H1 (cell line): Measurements from ENCODE around the gene MGMT. TPM values are rescaled to one million over a fixed set of nuclear protein-coding genes. Genes with fewer than 3 reads are reported as not detected.

Experiments used
- CTCF ChIA-PET: fragments of 300-600 bp; sonication (Branson Sonifier 250); formaldehyde crosslinking; loops from one replicate; lab custom pipeline; 2021; ENCODE audit not compliant: partially characterized antibody; lab: Charles Lee
- POLR2A ChIA-PET: fragments of 300-600 bp; sonication (Branson Sonifier 250); formaldehyde crosslinking; loops from one replicate; lab custom pipeline; 2021; ENCODE audit warnings: inconsistent platforms; ENCODE audit not compliant: partially characterized antibody; lab: Charles Lee
- DNase-seq, 2 experiments: peaks; one replicate each; pipeline versions ENCODE4 v3.0.0 to v3.0.0-alpha.2; 2010 to 2022; ENCODE audit warnings: low spot score in 2 of 2, low read depth in 1 of 2, mixed read lengths in 1 of 2
- FAIRE-seq: peaks from 2 replicates; lab custom pipeline; 2011; peaks lifted over from hg19 to GRCh38; lab: Jason Lieb, UNC
- H2AFZ ChIP-seq: 2 replicates; pipeline ENCODE4 v1.8.1; 2012; ENCODE audit warnings: low read length, inconsistent platforms
- H2AK5ac ChIP-seq: 2 replicates; pipeline ENCODE4 v1.6.1; 2013; ENCODE audit warnings: low read depth, low read length
- H2BK120ac ChIP-seq: replicated peaks from 2 replicates; pipeline ENCODE3; 2013; ENCODE audit warnings: low read depth, low read length, inconsistent platforms
- H2BK12ac ChIP-seq: 2 replicates; pipeline ENCODE4 v1.6.1; 2013; ENCODE audit warnings: low read depth, low read length
- H2BK15ac ChIP-seq: 2 replicates; pipeline ENCODE4 v1.6.1; 2013; ENCODE audit warnings: low read length
- H2BK20ac ChIP-seq: 2 replicates; pipeline ENCODE4 v1.6.1; 2013; ENCODE audit warnings: low read length
- H2BK5ac ChIP-seq: 2 replicates; pipeline ENCODE4 v1.6.1; 2013; ENCODE audit warnings: low read depth, low read length
- H3K14ac ChIP-seq: 2 replicates; pipeline ENCODE4 v1.6.1; 2013; ENCODE audit warnings: inconsistent platforms; ENCODE audit not compliant: insufficient read length
- H3K18ac ChIP-seq: 2 replicates; pipeline ENCODE4 v1.6.1; 2013; ENCODE audit warnings: low read length; ENCODE audit errors: extremely low read depth
- H3K23ac ChIP-seq: 2 replicates; pipeline ENCODE4 v1.6.1; 2013; ENCODE audit warnings: inconsistent platforms; ENCODE audit not compliant: insufficient read length
- H3K23me2 ChIP-seq: 2 replicates; pipeline ENCODE4 v1.6.1; 2013; ENCODE audit warnings: low read depth, low read length
- H3K27ac ChIP-seq: 2 replicates; pipeline ENCODE4 v1.6.1; 2011; ENCODE audit warnings: low read depth, low read length, inconsistent platforms
- H3K27me3 ChIP-seq, 4 experiments: replicated peaks in 1 of 4; 1 replicate in 1 of 4; 2 replicates in 3 of 4; pipeline versions ENCODE4 v1.6.1 to v1.8.1; 2011 to 2013; ENCODE audit warnings: low read length in 3 of 4, mild to moderate bottlenecking in 3 of 4, inconsistent platforms in 2 of 4, mixed read lengths in 2 of 4, moderate library complexity in 1 of 4; ENCODE audit not compliant: control insufficient read depth in 3 of 4, insufficient read depth in 3 of 4; ENCODE audit errors: extremely low read depth in 1 of 4
- H3K36me3 ChIP-seq, 4 experiments: 2 replicates each; pipeline versions ENCODE4 v1.6.1 to v1.8.1; 2011 to 2013; ENCODE audit warnings: mild to moderate bottlenecking in 4 of 4, low read length in 3 of 4, moderate library complexity in 2 of 4, control low read depth in 1 of 4, inconsistent platforms in 1 of 4; ENCODE audit not compliant: insufficient read depth in 4 of 4, control insufficient read depth in 2 of 4
- H3K4ac ChIP-seq: replicated peaks from 2 replicates; pipeline ENCODE3; 2013; ENCODE audit warnings: low read length, low read depth, mixed read lengths, inconsistent platforms; ENCODE audit not compliant: insufficient read length
- H3K4me1 ChIP-seq, 4 experiments: replicated peaks in 1 of 4; 1 replicate in 1 of 4; 2 replicates in 3 of 4; pipeline versions ENCODE4 v1.6.1 to v1.8.1; 2011 to 2013; ENCODE audit warnings: low read length in 3 of 4, inconsistent platforms in 2 of 4, mixed read lengths in 1 of 4; ENCODE audit not compliant: insufficient read depth in 4 of 4, control insufficient read depth in 3 of 4
- H3K4me2 ChIP-seq, 2 experiments: 2 replicates each; pipeline versions ENCODE4 v1.6.1 to v1.8.1; 2011 to 2013; ENCODE audit warnings: low read depth in 2 of 2, low read length in 2 of 2, control low read depth in 1 of 2, inconsistent platforms in 1 of 2, mild to moderate bottlenecking in 1 of 2; ENCODE audit not compliant: insufficient read depth in 1 of 2
- H3K4me3 ChIP-seq, 4 experiments: fragments of 200-600, 300-600 bp in 1 of 4; sonication (generic), shearing (Covaris generic), sonication (Bioruptor Twin) in 1 of 4; 2 replicates each; pipeline versions ENCODE4 v1.5.1 to v1.8.1; 2011 to 2016; ENCODE audit warnings: low read length in 4 of 4, low read depth in 3 of 4, control low read depth in 2 of 4, inconsistent platforms in 2 of 4, mild to moderate bottlenecking in 2 of 4, mixed read lengths in 1 of 4, moderate library complexity in 1 of 4; ENCODE audit not compliant: insufficient read depth in 2 of 4; ENCODE audit errors: extremely low read depth in 1 of 4
- H3K56ac ChIP-seq: replicated peaks from 2 replicates; pipeline ENCODE3; 2013; ENCODE audit warnings: low read depth, mild to moderate bottlenecking, mixed read lengths, low read length, inconsistent platforms; ENCODE audit not compliant: insufficient read length
- H3K79me1 ChIP-seq: 2 replicates; pipeline ENCODE4 v1.6.1; 2013; ENCODE audit warnings: low read depth, low read length, control low read depth
- H3K79me2 ChIP-seq, 2 experiments: 2 replicates each; pipeline versions ENCODE4 v1.6.1 to v1.8.1; 2012 to 2013; ENCODE audit warnings: low read length in 2 of 2, mild to moderate bottlenecking in 2 of 2, inconsistent platforms in 1 of 2; ENCODE audit not compliant: insufficient read depth in 2 of 2, control insufficient read depth in 1 of 2
- H3K9ac ChIP-seq, 4 experiments: replicated peaks in 1 of 4; 1 replicate in 1 of 4; 2 replicates in 3 of 4; pipeline versions ENCODE4 v1.6.1 to v1.8.1; 2011 to 2013; ENCODE audit warnings: low read depth in 3 of 4, low read length in 3 of 4, control low read depth in 2 of 4, mild to moderate bottlenecking in 2 of 4, moderate library complexity in 2 of 4, inconsistent platforms in 1 of 4; ENCODE audit errors: extremely low read depth in 1 of 4
- H3K9me3 ChIP-seq, 2 experiments: 2 replicates each; pipeline versions ENCODE4 v1.6.1 to v1.8.1; 2012 to 2013; ENCODE audit warnings: mild to moderate bottlenecking in 2 of 2, moderate library complexity in 2 of 2, control low read depth in 1 of 2, inconsistent platforms in 1 of 2, low read depth in 1 of 2, low read length in 1 of 2, mixed read lengths in 1 of 2; ENCODE audit not compliant: insufficient read depth in 2 of 2
- H4K20me1 ChIP-seq, 2 experiments: replicated peaks in 1 of 2; 2 replicates each; pipeline versions ENCODE3 to v1.8.1; 2011 to 2013; ENCODE audit warnings: inconsistent platforms in 2 of 2, low read length in 2 of 2, mild to moderate bottlenecking in 1 of 2; ENCODE audit not compliant: insufficient read depth in 2 of 2, control insufficient read depth in 1 of 2
- H4K5ac ChIP-seq: 2 replicates; pipeline ENCODE4 v1.6.1; 2013; ENCODE audit warnings: low read length, low read depth, mixed read lengths, inconsistent platforms; ENCODE audit not compliant: insufficient read length
- H4K8ac ChIP-seq: 2 replicates; pipeline ENCODE4 v1.8.0; 2013; ENCODE audit warnings: mild to moderate bottlenecking, moderate library complexity, low read length, inconsistent platforms; ENCODE audit not compliant: insufficient read depth; ENCODE audit errors: extremely low read depth
- H4K91ac ChIP-seq: replicated peaks from 2 replicates; pipeline ENCODE3; 2013; ENCODE audit warnings: low read length, mixed read lengths, inconsistent platforms; ENCODE audit not compliant: insufficient read length
- ATF3 ChIP-seq: IDR thresholded peaks from 2 replicates; pipeline ENCODE4 v1.6.1; 2011; ENCODE audit warnings: low read depth, mild to moderate bottlenecking, low read length; ENCODE audit not compliant: insufficient read depth
- BCL11A ChIP-seq, 2 experiments: IDR thresholded peaks; one replicate each; pipeline ENCODE4 v1.6.1; 2011; ENCODE audit warnings: low read depth in 2 of 2, low read length in 2 of 2, mild to moderate bottlenecking in 2 of 2
- CBX8 ChIP-seq: fragments of 300-800, 300-1000 bp; sonication (generic); IDR thresholded peaks from 2 replicates; pipeline ENCODE4 v1.7.1; 2016; ENCODE audit warnings: low read depth, low read length, borderline replicate concordance
- CEBPB ChIP-seq: IDR thresholded peaks from 2 replicates; pipeline ENCODE4 v1.6.1; 2012; ENCODE audit warnings: low read depth, low read length
- CREB1 ChIP-seq: IDR thresholded peaks from 2 replicates; pipeline ENCODE4 v1.6.1; 2012; ENCODE audit warnings: inconsistent platforms
- E2F6 ChIP-seq: IDR thresholded peaks from 2 replicates; pipeline ENCODE4 v1.6.1; 2012; ENCODE audit warnings: inconsistent platforms
- HDAC6 ChIP-seq: IDR thresholded peaks from one replicate; pipeline ENCODE4 v1.7.1; 2012; ENCODE audit warnings: low read depth, mild to moderate bottlenecking, inconsistent platforms, low read length, moderate library complexity
- KDM1A ChIP-seq: fragments of 200-600, 300-600 bp; sonication (generic); IDR thresholded peaks from 2 replicates; pipeline ENCODE4 v1.7.1; 2016; ENCODE audit warnings: mild to moderate bottlenecking, low read length, borderline replicate concordance
- KDM5A ChIP-seq: fragments of 200-600 bp; IDR thresholded peaks from 2 replicates; pipeline ENCODE4 v1.7.1; 2012; ENCODE audit warnings: mild to moderate bottlenecking, low read length, inconsistent platforms, mixed read lengths
- POU5F1 ChIP-seq: IDR thresholded peaks from 2 replicates; pipeline ENCODE4 v1.6.1; 2011; ENCODE audit warnings: low read depth, mild to moderate bottlenecking, low read length, moderate library complexity
- RAD21 ChIP-seq, 2 experiments: IDR thresholded peaks in 1 of 2; conservative IDR thresholded peaks in 1 of 2; 2 replicates each; pipeline ENCODE4 v1.6.1; 2011; ENCODE audit warnings: low read depth in 2 of 2, low read length in 2 of 2, improper control_type of control experiment in 1 of 2, inconsistent platforms in 1 of 2, mild to moderate bottlenecking in 1 of 2, moderate library complexity in 1 of 2
- SIRT6 ChIP-seq: IDR thresholded peaks from one replicate; pipeline ENCODE4 v1.7.1; 2012; ENCODE audit warnings: low read length, inconsistent platforms
- SIX5 ChIP-seq: IDR thresholded peaks from 2 replicates; pipeline ENCODE4 v1.6.1; 2011; ENCODE audit warnings: mild to moderate bottlenecking, low read depth, low read length
- SP4 ChIP-seq: IDR thresholded peaks from 2 replicates; pipeline ENCODE4 v1.6.1; 2012; ENCODE audit warnings: low read length, inconsistent platforms
- TAF7 ChIP-seq: optimal IDR thresholded peaks from 2 replicates; pipeline ENCODE3; 2011; ENCODE audit warnings: low read depth, mild to moderate bottlenecking, inconsistent platforms, low read length, moderate library complexity, borderline replicate concordance
- WGBS, 2 experiments: shearing (Covaris generic) in 1 of 2; methylation state at CpG; one replicate each; pipeline versions ENCODE4 v1.1.6 to v1.1.7; 2013 to 2015; ENCODE audit warnings: low lambda C conversion rate in 2 of 2, mixed read lengths in 2 of 2, inconsistent platforms in 1 of 2, low coverage in 1 of 2, missing lambda C conversion rate in 1 of 2; ENCODE audit not compliant: insufficient replicate concordance in 2 of 2, insufficient coverage in 1 of 2, insufficient read length in 1 of 2; ENCODE audit errors: extremely low coverage in 1 of 2, missing lambda C conversion rate in 1 of 2; 5-methylcytosine and 5-hydroxymethylcytosine counted together
- polyA plus RNA-seq, 7 experiments: library from polyadenylated mRNA; depleted of rRNA in 3 of 7; stranded (reverse) in 5 of 7; unstranded in 2 of 7; fragments of >200 nt in 5 of 7; fragments of 200-250 nt in 2 of 7; gene quantifications; 1 replicate in 5 of 7; 2 replicates in 1 of 7; 4 replicates in 1 of 7; pipeline versions ENCODE4 v1.2.1 to v1.2.3, GENCODE V29; 2011 to 2013; ENCODE audit warnings: missing spikeins in 2 of 7, mixed read lengths in 2 of 7
- total RNA-seq: library from RNA; stranded (reverse); fragmentation: NEBNext Ultra II Directional; extraction: Animal tissue kit (Norgen Biotek cat#: 25700); gene quantifications from 2 replicates; pipeline ENCODE4 v1.2.1, GENCODE V29; 2021

The MGMT gene
- total and polyA plus RNA-seq, 2 of the 8 experiments (the other 6 are each of a cell fraction or from before 2014, with no cell fraction given) = 9.9 to 10.7 TPM

GRCh38 chr10:129809841-129810240 lies 342.8 kb downstream of the MGMT start:
- H3K23ac ChIP-seq = no peak overlapping the region
- H2AK5ac ChIP-seq = no peak overlapping the region
- H4K5ac ChIP-seq = no peak overlapping the region
- no peak overlapping the region for H4K8ac ChIP-seq
- H3K36me3 ChIP-seq = no peaks in the 10 kb centered on the region
- no peak overlapping the region for H3K18ac ChIP-seq
- H3K4me1 ChIP-seq = no peaks in the 10 kb centered on the region
- H3K27me3 ChIP-seq = no peaks in the 10 kb centered on the region
- H3K79me2 ChIP-seq = no peaks in the 10 kb centered on the region
- H2BK120ac ChIP-seq = no peak overlapping the region
- no peak overlapping the region for H3K4me2 ChIP-seq
- no peak for DNase-seq
- H3K79me1 ChIP-seq = no peaks in the 10 kb centered on the region
- peaks cover 5 to 15% of the 10 kb centered on the region in 2 experiments; a peak in 2 of 4 replicates for H3K9me3 ChIP-seq
- FAIRE-seq = no peak
- no peaks in the 10 kb centered on the region for H4K20me1 ChIP-seq
- no peak overlapping the region for H2BK20ac ChIP-seq
- no peak overlapping the region for H3K4me3 ChIP-seq
- H2BK12ac ChIP-seq = no peak overlapping the region
- no peaks in the 10 kb centered on the region for H3K23me2 ChIP-seq
- no peak overlapping the region for H2AFZ ChIP-seq
- no peak overlapping the region for H4K91ac ChIP-seq
- H3K56ac ChIP-seq = no peak overlapping the region
- 90% methylated on average over 13 of the region's 13 CpGs; no CpG with 5 or more reads in 1 of the 2 experiments for WGBS, 2 experiments
- H2BK15ac ChIP-seq = no peak overlapping the region
- ChIA-PET CTCF (no interaction called here), POLR2A (no interaction called here)
- no peak overlapping the region for H3K14ac ChIP-seq
- H3K9ac ChIP-seq = no peak overlapping the region
- no peak overlapping the region for H2BK5ac ChIP-seq
- no peak overlapping the region for H3K4ac ChIP-seq
- no peak overlapping the region for H3K27ac ChIP-seq
- no peak for TF ChIP-seq KDM5A
- TF ChIP-seq SIX5 = no peak
- TF ChIP-seq SIRT6 = no peak
- no peak for TF ChIP-seq CREB1
- TF ChIP-seq POU5F1 = no peak
- TF ChIP-seq CEBPB = no peak
- TF ChIP-seq HDAC6 = no peak
- no peak for TF ChIP-seq BCL11A (IDR thresholded peaks at IDR 0.05; ENCODE audit: low read depth in 2 of 2, low read length in 2 of 2)
- TF ChIP-seq E2F6 = no peak
- no peak for TF ChIP-seq RAD21 (IDR thresholded peaks at IDR 0.05 in 1 of 2, conservative IDR thresholded peaks at IDR 0.05 in 1 of 2; ENCODE audit: low read depth in 2 of 2, low read length in 2 of 2)
- no peak for TF ChIP-seq KDM1A
- no peak for TF ChIP-seq TAF7
- TF ChIP-seq ATF3 = no peak
- TF ChIP-seq SP4 = no peak
- no peak for TF ChIP-seq CBX8
